Fibroblast of upper back skin (primary cell): ENCODE data around the gene SYS1.

ENCODE experiments used
- DNase-seq: peaks from one replicate; pipeline ENCODE4 v3.0.0-alpha.2; 2013

Gene SYS1

DNA sequence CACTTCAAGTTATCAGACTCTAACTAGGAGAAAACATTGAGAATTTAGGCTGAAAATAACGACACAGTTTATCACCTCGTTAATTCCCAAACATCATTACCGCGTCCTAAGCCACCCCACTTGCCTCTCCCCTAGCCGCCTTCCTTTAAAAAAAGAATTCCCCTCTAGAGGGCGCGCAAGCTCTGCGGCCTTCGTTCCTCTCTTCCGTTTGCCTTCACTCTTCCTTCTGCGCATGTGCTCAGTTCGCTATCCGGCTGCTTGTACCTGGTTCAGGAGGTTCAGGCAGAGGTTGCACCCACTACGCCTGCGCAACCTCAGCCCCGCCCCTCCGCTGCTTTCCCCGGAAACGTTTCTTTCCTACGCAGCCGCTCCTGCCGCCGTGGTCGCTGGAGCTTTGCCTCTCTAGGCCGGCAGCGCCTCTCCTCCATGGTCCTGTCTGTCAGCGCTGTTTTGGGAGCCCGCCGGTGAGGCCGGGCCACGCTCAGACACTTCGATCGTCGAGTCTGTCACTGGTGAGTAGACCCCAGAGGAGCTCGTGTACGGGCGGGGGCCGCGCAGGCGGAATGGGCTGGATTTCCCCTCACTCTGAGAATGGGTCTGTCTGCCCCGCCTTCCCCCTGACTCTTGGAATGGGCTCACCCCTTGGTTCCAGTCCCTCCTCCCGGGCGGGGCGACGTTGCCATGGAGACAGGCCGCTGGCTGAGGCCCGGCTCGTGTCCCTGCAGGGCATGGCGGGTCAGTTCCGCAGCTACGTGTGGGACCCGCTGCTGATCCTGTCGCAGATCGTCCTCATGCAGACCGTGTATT lies at the start of gene SYS1:
Gene SYS1 (plus strand): TSS at position 353 of the 807 bp plus-strand sequence. CDS start 376 bp downstream, at position 729.
- peak; percentile 99 for DNase-seq

DNA sequence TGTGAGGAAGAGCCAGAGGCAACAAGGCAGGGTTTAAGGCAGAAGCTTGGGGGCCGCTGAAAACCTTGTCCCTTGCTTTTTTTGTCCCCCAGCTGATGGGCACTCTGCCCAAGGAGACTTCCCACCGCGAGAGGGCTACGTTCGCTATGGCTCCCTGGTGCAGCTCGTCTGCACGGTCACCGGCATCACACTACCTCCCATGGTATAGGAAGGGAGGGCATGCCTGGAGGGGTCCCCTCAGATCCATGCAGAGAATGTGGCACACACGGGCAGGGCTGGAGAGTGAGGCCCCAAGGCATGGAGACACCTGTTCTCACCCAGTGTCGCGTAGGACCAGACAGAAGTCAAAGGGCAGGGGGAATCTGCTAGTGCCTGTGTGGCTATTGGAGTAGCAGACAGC lies 49.0 kb upstream of the SYS1 start:
- DNase-seq: no peak

DNA sequence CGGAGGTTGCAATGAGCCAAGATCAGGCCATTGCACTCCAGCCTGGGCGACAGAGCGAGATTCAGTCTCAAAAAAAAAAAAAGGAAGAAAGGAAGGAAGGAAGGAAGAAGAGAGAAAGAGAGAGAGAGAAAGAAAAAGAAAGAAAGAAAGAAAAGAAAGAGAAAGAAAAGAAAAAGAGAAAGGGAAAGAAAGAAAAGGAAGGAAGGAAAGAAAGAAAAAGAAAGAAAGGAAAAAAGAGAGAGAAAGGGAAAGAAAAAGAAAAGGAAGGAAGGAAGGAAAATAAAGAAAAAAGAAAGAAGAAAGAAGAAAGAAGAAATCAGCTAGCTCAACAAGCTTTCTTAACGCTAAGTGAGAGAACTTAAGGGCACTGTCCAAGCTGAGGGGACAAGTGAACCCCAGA lies 47.3 kb upstream of the SYS1 start:
- no peak for DNase-seq

DNA sequence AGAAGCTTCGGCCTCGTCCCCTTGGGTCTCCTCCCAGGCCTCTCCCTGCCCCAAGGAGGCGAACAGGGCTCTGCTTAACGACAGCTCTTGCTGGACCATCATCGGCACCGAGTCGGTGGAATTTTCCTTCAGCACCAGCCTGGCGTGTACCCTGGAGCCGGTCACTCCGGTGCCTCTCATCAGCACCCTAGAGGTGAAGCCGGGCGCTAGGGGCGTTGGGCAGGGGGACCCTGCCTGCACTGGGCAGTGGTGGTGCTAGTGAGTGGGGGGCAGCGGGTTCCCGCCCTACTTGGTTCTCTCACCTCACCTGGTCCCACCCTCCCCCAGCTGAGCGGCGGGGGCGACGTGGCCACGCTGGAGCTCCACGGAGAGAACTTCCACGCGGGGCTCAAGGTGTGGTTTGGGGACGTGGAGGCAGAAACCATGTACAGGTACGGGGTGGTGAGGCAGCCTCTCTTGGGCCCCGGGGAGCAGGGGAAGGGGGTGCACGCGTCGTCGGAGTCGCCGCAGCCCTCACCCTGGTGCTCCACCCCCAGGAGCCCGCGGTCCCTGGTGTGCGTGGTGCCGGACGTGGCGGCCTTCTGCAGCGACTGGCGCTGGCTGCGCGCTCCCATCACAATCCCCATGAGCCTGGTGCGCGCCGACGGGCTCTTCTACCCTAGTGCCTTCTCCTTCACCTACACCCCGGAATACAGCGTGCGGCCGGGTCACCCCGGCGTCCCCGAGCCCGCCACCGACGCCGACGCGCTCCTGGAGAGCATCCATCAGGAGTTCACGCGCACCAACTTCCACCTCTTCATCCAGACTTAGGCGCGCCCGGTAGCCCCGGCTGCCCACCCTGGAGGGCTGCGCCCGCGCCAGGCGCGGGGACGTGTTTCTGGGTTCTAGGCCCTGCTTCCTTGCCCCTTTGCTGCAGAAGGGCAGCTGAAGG lies 46.5 kb upstream of the SYS1 start:
- DNase-seq: no peak

DNA sequence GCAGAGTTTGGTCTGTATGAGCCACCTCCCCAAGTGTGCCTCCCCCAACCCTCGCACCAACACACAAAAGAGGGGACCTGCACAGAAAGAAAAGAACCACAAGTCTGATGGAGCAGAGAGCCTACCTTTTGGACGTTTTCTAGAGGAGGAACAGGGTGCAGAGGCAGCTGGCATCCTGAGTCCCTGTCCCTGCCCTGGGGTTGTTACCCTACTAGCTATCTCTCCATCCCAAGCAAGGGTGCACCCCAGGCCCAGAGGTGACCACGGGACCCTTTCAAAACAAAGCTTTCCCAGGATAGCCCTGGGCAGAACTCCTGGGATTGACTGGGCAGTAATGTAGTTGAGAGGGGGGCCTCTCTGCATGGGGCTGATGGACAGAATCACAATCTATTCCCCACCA lies 45.1 kb upstream of the SYS1 start:
- no peak for DNase-seq

DNA sequence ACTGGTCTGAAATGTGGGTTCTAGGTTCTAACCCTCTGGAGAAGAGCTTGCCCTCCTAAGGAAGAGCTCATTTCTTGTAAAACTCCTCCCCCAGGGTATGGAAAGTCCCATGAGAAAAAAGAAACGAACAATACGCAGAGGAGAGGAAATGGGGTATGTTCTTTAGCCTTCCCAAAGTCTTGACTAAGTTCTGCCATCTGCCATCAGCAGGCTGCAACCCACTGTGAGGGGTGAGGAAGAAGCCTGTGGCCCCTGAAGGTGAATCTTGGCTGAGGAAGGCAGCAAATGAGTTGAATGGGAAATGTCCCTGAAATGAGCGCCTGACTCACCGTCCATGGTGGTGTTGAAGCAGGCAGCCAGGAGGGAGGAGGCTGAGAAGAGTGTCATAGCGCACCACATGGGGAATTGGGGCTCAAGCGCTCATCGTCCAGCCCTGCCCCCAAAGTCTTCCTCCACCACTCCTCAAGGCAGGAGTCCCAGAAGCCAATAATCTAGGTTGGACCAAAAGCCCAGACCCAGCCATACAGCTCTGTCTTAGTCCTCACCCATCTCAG lies 44.5 kb upstream of the SYS1 start:
- DNase-seq: no peak

DNA sequence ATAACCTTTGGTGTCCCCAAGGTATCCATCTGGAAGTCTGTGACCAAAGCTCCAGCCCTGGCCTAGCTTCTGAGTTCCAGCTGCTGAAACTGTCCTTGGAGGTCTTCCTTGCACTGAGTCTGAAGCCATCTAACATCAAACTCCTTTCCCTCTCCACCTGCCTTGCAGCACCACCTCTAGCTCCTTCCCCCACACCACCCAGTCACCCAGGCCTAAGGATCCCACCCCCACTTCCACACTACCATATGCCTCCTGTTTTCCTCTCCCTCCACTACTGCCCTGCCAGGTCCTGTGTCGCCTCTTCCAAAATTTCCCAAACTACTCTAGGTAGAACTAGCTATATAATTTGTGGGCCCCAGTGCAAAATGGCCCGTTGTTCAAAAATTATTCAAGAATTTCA lies 44.0 kb upstream of the SYS1 start:
- DNase-seq: no peak

DNA sequence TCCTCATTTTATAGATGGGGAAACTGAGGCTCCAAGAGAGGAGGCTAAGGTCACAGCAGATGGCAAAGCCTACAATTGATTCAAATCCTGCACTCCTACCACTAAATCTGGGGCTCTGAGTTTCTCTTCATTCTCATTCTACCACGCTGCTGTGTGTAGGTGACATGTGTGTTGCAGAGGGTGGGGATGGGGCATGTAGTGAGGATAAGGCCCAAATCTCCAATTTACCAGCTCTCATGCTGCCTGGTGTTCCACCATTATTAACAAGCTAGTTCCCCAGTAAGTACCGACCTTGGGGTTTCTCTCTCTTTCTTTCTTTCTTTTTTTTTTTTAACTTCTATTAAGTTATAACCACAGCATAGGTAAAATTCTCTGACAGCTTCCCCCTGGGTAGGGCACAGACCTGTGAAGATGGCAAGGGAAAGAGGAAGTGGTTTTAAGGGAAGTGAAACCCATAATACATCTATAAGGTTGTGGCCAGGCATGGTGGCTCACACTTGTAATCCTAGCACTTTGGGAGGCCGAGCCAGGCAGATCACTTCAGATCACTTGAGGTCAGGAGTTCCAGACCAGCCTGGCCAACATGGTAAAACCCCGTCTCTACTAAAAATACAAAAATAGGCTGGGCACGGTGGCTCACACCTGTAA lies 41.9 kb upstream of the SYS1 start:
- DNase-seq: no peak

DNA sequence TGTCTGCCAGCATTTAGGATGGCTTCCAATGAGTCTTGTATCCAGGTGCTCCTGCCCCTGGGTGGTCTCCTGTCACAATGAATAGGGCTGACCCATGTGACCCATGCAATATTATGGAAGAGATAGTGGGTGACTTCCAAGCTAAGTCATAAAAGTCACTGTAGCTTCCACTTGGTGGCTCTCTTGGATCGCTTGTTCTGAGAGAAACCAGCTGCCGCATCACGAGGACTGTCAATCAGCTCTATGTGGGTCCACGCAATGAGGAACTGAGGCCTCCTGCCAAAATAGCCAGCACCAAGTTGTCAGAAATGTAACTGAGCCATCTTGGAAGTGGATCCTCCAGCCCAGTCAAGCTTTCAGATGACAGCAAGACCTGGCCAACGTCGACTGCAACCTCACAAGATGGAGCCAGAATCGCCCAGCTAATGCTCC lies 40.0 kb upstream of the SYS1 start:
- DNase-seq: peak; percentile 32

DNA sequence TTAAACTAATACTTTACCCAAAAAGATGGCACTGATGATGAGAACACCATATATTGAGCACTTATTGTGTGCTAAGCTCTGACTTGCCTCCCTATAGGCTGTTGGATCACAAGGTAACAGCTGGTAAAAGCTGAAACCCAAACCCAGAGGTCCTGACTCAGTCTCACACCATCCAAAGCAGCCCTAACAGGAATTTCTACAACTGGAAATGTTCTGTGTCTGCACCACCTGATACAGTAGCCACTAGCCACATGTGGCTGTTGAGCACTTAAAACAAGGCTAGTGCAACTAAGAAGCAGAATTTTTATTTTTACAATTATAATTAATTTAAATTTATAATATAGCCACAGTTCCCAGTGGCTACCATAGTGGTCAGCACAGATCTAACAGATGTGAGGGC lies 39.2 kb upstream of the SYS1 start:
- no peak for DNase-seq

DNA sequence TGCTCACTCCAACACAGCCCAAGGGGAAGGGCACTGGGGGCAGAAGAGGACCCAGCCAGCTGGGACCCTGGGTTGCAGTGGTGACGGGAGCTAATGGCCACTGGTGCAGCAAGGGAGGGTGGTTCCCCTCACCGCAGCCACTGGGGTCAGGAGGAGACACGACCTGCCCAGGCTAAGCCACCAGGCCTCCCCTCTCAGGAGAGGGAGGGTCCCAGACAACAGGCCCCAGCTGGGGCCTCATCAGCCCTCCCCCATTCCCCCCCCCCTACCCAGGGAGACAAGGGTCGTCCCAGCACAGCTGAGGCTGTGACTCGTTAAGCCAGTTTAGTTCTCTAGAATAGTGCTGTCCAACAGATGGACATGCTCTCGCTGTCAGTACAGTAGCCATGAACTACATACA lies 37.6 kb upstream of the SYS1 start:
- DNase-seq: no peak

DNA sequence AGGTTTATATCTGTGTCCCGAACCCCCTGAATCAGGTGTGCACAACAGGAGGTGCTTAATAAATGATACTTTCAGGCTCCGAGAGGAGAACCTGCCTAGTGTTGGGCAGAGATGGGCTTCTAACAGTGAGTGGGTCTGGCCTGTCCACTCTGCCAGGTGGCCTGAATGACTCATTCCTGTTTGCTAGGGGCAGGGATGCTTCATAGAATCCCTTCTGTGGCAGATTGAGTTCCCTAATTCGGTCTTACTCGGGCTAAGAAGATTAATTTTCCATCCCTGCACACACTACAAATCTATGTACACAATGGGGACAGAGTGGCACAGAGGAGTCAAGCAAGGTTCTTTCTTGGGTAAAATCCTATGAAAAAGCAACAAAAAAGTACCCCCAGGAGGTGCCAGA lies 34.5 kb upstream of the SYS1 start:
- DNase-seq: no peak

DNA sequence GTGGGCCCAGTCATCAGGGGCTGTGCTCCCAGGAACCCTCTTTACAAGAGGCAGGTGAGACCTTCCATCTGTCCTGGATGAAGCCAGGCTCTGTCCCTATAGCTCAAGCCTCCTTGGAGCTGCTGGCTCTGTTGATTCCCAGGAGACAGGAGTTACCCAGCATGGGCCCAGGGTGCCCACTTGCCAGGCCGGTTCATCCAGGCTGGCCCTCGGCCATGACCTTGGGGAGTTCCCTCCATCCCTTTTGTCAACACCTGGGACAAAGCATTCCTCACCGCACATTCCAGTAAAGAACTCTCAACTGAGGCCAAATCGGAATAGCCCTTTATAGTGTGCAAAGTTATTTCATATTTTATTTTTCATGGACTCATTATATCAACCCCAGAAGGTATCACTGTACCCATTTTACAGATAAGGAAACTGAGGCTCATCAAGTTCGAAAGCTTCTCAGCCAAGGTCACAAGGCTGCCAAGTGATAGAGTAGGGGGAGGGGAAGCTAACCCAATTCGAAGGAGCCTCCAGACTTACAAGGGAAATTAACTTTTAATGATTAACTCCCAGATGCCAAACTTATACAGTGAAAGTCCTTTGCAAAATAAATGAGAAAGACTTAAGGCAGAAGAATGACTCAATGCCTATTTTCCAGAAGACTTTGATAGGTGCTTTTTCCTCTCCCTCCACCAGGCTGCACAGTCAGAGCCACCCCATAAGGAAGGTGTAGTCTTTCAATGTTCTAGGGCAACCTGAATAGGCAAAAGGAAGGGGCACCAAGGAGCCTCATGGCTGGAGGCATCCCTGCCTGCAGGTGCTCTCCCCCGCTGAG lies 33.2 kb upstream of the SYS1 start:
- no peak for DNase-seq

DNA sequence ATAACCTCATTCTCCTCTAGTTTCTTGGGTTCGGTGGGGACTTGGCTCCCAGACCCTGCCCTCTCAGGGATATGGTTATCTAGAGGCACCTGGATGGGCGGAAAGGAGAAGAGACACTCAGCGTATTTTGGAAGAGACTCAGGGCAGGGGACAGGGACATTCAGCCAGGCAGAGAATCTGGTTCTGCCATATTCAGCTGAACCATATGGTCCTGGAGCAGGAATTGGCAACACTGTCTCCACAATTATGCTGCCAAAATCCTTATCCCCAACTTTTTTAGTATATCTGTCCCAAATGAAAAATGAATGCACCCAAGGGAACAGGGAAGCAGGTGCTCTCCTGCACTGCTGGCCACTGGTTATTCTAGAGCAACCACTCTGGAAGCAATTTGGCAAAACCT lies 32.5 kb upstream of the SYS1 start:
- no peak for DNase-seq

DNA sequence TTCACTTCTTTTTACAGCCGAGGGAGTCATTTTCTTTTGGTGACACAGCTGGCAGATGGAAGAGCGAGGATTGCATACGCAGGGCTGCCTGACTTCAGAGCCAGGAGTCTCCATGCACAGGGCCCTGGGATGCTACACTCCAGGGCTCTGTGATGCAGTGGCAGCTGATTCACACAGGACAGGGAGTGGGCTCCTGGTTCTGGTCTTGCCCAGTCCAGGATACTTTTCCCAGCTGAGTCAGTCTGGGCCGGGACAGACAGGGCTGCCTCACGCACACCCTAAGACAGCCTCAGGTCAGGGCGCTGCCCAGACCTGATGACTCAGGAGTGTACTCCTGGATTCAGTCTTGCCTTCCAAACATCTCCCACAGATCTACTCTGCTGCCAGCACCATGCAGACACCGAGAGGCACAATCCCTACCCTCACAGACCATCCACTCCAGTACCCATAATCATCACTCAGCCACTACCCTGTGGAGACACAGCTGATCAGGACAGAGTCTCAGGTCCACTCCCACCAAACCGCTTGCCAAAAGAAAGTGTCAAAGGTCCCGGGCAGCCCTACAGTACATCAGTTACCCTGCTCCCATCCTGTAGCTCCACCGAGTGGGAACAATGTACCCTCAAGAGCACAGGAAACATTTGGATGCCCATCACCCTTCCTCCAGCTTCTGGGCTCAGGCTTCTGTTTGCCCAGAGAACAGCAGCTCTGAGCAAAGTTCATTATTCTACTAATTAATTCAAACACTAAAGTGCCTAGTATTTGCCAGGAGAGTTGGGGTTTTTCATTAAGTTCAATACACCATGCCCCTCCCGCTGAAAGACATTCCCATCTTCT lies 26.2 kb upstream of the SYS1 start:
- DNase-seq: peak; percentile 66

DNA sequence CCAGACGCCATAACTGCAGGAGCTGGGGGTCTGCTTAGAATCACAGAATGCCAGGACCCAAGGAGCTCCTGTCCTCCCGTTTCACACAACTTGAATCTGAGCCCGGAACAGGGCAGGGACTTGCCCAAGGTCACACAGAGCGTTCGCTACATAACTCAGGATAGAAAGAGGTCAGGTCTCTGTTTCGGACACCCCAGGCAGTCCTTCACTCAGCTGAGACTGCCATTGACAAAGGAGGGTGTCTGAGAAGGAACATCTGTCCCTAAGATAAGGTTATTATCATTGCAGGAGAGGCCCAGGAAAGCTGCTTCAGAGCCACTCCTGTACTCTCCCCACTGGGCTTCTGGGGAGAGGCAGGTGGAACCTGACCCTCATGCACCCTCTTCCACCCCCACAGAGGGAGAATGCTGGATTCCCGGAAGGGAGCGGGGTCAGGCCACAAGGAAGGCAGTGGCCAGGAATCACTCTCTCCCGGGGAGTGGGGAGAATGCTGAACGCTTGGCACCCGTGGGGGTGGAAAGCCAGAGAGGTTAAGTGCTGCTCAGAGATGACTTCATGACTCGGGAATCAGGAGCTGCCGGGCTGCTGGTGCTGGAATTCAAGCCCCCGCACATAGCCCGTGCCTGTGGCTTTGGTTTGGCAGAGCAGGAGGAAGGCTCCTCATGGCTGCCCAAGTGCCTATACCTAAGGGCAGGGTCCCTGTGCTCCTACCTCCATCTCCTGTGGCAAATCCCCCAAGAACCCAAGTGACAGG lies 25.4 kb upstream of the SYS1 start:
- DNase-seq: peak; percentile 95

DNA sequence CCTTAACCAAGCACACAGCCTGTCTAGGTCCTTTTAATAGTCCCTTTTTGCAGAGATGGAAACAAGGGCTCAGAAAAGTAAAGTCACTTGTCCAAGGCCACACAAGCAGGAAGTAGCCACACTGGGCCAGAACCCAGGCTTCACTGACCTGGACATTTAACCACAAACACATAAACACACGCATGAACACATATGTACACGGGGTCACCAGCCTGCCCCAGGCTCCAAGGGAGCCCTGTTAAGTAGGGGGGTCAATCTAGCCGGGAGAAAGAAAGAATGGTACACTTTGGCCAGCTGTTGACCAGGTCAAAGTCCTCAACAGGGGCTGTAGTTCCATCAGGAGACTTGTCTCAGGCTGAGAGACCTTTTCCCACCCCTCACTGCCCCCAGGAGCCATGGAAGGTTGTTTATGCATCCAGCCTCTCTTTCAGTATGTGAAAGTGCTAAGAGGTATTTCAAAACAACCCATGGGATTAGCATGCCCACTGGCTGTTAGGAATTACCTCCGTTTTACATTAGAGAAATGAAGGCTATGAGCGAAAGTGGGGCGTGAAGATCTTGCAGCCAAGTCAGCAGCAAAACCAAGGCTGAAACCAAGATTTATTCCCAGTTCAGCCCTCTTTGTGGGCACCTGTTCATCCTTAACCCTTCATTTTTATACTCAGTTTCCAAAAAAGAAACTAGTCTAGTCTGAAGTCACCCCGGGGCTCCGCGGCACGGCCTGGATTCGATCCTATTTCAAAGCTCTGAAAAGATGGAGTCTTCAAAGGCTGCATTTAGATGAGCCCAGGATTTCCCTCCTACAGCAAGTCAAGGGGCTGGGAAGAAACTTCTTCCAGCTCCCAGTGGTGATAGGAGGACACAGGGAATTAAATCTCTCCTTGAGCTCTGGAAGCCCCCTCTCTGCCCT lies 24.6 kb upstream of the SYS1 start:
- DNase-seq: no peak

DNA sequence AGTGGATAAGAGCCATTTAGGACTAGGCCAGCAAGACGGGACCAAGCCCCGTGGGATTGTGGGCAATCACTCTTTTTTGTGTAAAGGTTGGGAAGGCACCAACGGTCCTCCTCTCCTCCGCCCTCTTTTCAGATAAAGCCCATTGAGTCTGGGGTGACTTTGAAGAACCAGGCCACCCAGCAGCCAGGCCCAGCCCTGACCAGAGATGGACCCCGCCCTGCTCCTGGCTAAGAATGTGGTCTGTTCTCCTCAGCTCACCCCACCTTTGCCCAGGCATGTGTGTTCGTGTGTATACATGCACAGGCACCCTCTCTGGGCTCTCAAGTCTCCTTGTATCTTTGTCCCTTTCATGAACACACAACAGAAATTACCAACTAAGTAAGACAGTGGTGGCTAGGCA lies 23.9 kb upstream of the SYS1 start:
- DNase-seq: no peak

DNA sequence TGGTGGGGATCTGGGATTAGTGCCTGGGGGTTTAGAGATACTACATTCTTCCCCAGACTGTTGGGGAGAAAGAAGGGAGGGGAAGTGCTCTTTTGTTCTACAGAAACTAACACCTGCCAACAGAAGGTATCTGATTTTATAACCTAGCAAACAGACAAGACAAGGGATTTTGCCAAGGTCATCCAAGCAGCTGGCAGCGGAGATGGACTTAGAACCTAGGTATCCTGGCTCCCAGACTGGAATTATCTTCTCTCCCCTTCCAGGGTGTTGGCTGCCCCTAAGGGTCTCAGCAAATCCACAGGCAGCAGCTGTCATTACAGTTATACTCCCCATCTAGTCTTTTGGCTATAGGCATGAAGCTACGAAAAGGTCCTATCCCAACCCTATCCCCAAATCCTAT lies 23.2 kb upstream of the SYS1 start:
- DNase-seq: no peak
